Activated naive CD8-positive, alpha-beta T cell treated with anti-CD3 and anti-CD28 coated beads, Interleukin-2, amount 10 ng/mL, durations not matched to agents 7 days and 5 days (primary cell): Measurements from ENCODE around the gene PRKCB. TPM values are rescaled to one million over a fixed set of nuclear protein-coding genes. Genes with fewer than 3 reads are reported as not detected.

Experiments used
- ATAC-seq: fragments of 150-1000 bp; cut with Tn5 transposase; one replicate; pipeline ENCODE4 v1.10.0; 2021; ENCODE audit warnings: low read depth, moderate library complexity
- POLR2A ChIA-PET: fragments of 350-600 bp; sonication (Branson Sonifier 250); formaldehyde crosslinking; loops from one replicate; lab custom pipeline; 2021; ENCODE audit warnings: antibody characterized with exemption; lab: Charles Lee
- DNase-seq: peaks from one replicate; pipeline ENCODE4 v3.0.0; 2021
- H3K27ac Mint-ChIP-seq: one replicate; pipeline ENCODE4 v1.8.0; 2022; ENCODE audit warnings: mild to moderate bottlenecking, mixed read lengths
- H3K27me3 Mint-ChIP-seq: one replicate; pipeline ENCODE4 v1.8.0; 2022; ENCODE audit warnings: mild to moderate bottlenecking, moderate library complexity, mixed read lengths
- H3K36me3 Mint-ChIP-seq: one replicate; pipeline ENCODE4 v1.8.0; 2021; ENCODE audit warnings: mild to moderate bottlenecking, mixed read lengths
- H3K4me1 Mint-ChIP-seq: one replicate; pipeline ENCODE4 v1.8.0; 2021; ENCODE audit warnings: mixed read lengths
- H3K4me3 Mint-ChIP-seq: one replicate; pipeline ENCODE4 v1.8.0; 2022; ENCODE audit warnings: mild to moderate bottlenecking, moderate library complexity, mixed read lengths
- H3K9me3 Mint-ChIP-seq: one replicate; pipeline ENCODE4 v1.8.0; 2021; ENCODE audit warnings: mixed read lengths
- total RNA-seq, 2 experiments: library from RNA; stranded (reverse); gene quantifications; one replicate each; pipeline ENCODE4 v1.2.3, GENCODE V29; 2021

PRKCB gene
- total RNA-seq, 2 experiments from 2014 or later: 120 to 123 TPM

DNA sequence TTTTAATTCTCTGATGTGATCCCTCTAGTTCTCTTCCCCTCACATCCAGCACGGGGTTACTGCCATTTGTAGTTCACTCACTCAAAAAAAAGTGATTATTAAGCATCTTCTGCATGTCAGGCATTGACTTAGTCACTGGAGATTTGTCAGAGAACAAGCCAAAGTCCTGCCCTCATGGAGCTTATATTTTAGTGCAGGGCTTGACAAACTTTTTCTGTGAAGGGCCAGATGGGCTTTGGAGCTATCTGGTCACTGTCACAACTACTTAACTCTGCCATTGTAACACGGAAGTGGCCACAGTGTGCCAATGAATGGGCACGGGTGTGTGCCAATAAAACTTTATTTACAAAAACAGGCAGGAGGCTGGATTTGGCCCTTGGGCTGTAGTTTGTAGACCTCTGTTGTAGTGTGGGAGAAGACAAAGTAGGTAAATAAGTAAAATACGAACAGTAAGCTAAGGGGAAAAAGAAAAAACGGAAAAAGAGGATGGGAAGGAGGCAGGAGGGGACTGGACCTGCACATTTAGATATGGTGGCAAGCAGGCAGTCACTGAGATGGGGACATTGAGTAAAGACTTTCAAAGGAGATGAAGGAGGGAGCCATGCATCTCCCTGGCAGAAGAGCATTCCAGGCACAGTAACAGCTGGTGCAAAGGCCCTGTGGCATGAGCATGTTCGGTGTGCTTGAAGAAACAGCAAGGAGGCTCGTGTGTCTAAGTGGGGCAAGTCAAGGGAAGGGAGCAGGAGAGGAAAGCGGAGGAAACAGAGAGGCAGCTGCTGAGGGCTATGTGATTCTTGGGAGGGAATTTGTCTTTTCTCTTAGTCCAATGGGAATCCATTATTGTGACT lies 217.5 kb downstream of the PRKCB start:
- no peaks in the 10 kb centered on the region for H3K27me3 Mint-ChIP-seq
- H3K4me1 Mint-ChIP-seq: peaks cover 4% of the 10 kb centered on the region
- H3K27ac Mint-ChIP-seq: no peak overlapping the region
- no peaks in the 10 kb centered on the region for H3K9me3 Mint-ChIP-seq
- peaks cover 33% of the 10 kb centered on the region for H3K36me3 Mint-ChIP-seq
- ATAC-seq (no peak), DNase-seq (no peak)
- POLR2A ChIA-PET: no interaction called here
- no peak overlapping the region for H3K4me3 Mint-ChIP-seq

DNA sequence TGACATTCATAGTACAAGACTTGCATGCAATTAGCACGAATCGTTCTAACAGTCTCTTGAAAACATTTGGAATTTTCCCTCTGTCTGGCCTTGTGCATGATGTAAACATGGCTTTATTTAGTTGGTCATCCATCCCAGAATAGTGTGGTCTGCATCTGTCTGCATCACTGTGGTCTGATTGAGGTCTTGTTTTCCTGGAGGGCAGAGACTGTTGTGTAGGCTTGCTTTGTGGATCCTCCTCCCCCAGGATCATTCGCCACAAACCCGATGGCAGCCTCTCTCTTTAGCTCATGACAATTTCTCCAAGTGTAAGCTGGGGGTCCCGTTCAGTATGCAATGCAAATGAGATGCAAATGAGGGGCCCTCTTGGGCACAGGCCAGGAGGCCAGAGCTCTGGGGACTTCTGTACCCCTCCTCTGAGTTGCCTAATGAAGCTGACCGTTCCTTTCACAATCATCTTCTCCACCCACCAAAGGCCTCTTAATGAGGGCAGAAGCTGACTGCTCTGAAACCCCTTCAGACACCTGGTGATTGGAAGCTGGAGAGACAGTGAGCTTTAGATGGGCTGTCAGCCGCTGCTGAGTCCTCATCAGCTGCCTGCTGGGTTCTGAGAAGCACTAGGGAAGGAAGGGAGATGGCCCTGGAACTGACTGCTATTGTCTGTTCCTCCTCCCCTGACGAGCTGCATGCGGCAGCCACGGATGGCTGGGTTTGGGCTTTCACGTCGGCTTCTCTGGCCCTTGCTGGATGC lies 219.1 kb downstream of the PRKCB start:
- Mint-ChIP-seq H3K27me3 (no peaks in the 10 kb centered on the region), H3K4me1 (peaks cover 4% of the 10 kb centered on the region), H3K4me3 (no peak overlapping the region), H3K9me3 (no peaks in the 10 kb centered on the region), H3K36me3 (peaks cover 31% of the 10 kb centered on the region), H3K27ac (no peak overlapping the region)
- DNase-seq (no peak), ATAC-seq (no peak)
- POLR2A ChIA-PET: no interaction called here

DNA sequence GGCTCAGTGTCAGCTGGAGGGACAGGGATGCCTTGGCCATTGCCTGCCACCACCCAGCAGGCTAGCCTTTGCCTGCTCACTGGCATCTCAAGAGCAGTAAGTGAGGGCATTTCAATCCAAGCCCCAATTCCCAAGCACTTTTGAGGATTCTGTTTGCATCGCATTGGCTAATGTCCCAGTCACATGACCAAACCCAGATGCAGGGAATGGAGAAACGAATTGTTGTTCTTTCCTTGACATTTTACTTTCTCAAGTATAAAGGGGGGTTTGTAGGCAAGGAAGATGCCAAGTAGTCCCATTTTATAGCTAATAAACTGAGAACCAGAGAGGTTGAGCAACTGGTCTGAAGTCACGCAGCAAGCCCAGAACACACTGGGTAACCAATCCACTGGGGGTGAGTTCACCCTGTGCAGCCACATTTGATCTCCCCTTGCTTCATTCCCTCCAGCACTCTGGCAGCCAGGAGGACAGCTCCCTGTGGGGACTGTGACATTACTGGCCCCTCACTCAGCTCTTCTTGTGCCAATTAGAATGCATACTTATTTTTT lies 226.6 kb downstream of the PRKCB start:
- ATAC-seq: no peak
- Mint-ChIP-seq H3K27me3 (no peaks in the 10 kb centered on the region), H3K36me3 (peaks cover 23% of the 10 kb centered on the region), H3K9me3 (no peaks in the 10 kb centered on the region), H3K27ac (no peak overlapping the region), H3K4me1 (peaks cover 2% of the 10 kb centered on the region), H3K4me3 (no peak overlapping the region)
- DNase-seq: no peak
- POLR2A ChIA-PET: no interaction called here

DNA sequence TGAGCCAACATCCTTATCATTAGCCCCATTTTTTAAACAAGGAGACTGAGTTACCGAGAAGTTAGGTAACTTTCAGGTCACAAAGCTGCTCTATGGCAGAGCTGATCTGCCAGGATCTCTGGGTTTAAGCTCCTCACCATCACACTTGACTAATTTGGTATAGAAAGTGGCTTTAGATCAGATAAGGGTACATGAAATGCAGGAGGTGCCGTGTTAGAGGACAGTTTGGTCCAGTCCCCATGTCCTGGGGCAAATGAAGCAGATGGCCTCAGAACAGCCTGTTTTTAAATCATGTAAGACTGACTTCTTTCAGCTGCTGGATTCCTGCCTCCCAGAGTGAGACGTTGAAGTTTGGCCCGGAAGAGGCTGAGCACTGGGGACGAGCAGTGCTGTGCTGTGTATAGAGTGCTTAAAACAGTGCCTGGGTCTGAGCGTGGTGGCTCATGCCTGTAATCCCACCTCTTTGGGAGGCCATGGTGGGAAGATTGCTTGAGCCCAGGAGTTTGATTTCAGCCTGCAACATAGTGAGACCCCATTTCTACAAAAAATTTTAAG lies 233.3 kb downstream of the PRKCB start:
- H3K27me3 Mint-ChIP-seq: no peaks in the 10 kb centered on the region
- ATAC-seq: no peak
- no peak overlapping the region for H3K27ac Mint-ChIP-seq
- no peak for DNase-seq
- no peak overlapping the region for H3K4me3 Mint-ChIP-seq
- POLR2A ChIA-PET: no interaction called here
- no peaks in the 10 kb centered on the region for H3K36me3 Mint-ChIP-seq
- no peaks in the 10 kb centered on the region for H3K9me3 Mint-ChIP-seq
- H3K4me1 Mint-ChIP-seq: peaks cover 13% of the 10 kb centered on the region

DNA sequence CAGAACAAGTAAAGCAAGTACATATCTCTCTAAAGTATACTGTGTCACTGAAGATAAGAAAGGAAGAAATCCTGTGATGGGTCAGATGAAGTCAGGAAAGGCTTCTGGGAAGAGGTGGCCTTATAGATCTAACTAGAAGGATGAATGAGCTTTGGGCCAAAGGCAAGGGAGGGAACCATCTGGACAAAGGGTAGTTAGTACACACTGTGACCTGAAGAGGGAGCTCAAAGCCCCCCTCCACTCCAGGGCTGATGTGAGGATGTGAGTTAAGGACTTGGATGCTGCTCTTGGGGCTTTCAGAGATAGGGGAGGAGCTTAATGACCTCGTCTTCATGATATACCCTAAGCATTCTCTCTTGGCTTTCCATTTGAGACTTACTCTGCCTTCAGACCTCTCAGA lies 235.1 kb downstream of the PRKCB start:
- Mint-ChIP-seq H3K27me3 (no peaks in the 10 kb centered on the region), H3K9me3 (no peaks in the 10 kb centered on the region), H3K4me3 (no peak overlapping the region), H3K4me1 (peaks cover 15% of the 10 kb centered on the region), H3K27ac (no peak overlapping the region), H3K36me3 (no peaks in the 10 kb centered on the region)
- POLR2A ChIA-PET: no interaction called here
- peak; percentile 58 for ATAC-seq
- DNase-seq: no peak

DNA sequence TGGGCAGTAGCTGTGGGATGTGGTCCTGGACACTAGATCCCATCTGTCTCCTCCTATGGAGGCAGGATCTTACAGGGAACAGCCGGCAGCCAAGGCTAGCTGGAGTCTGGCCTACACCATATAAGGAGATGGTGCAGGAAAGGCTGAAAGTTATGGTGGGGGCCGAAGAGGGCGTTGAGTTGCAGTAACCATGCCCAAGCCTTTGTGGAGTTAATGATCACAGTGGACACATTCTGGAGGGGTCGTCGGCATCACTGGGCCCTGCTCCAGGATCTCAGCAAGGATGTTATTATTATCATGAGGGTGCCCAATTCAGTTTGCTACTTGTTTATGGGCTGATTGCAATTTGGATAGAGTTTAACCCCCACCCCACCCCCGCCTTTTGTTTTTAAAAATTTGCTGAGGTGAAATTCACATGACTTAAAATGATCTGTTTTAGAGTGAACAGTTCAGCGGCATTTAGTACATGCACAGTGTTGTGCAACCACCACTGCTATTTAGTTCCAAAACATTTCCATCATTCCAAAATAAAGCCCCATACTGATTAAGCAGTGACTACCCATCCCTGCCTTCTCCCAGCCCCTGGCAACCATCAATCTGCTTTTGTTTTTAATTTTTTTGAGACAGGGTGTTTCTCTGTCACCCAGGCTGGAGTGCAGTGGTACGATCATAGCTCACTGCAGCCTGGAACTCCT lies 236.0 kb downstream of the PRKCB start:
- Mint-ChIP-seq H3K27ac (peak overlapping the region; percentile 42), H3K36me3 (no peaks in the 10 kb centered on the region), H3K9me3 (no peaks in the 10 kb centered on the region), H3K27me3 (no peaks in the 10 kb centered on the region), H3K4me3 (no peak overlapping the region), H3K4me1 (peaks cover 22% of the 10 kb centered on the region)
- ATAC-seq: no peak
- POLR2A ChIA-PET: no interaction called here
- DNase-seq: no peak

DNA sequence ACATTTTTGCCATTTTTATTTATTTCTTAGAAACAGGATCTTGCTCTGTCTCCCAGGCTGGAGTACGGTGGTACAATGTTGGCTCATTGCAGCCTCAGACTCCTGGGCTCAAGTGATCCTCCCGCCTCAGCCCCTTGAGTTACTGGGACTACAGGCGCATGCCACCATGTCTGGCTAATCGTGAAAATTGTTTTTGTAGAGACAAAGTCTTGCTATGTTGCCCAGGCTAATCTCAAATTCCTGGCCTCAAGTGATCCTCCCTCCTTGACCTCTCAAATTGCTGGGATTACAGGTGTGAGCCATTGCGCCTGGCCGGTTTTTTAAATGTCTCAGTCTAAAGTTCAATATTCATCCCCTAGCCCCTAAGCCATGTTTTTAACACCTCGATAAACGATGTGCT lies 237.5 kb downstream of the PRKCB start:
- DNase-seq (no peak), ATAC-seq (no peak)
- POLR2A ChIA-PET: no interaction called here
- Mint-ChIP-seq H3K4me3 (no peak overlapping the region), H3K27me3 (no peaks in the 10 kb centered on the region), H3K4me1 (peaks cover 22% of the 10 kb centered on the region), H3K9me3 (no peaks in the 10 kb centered on the region), H3K36me3 (peaks cover 4% of the 10 kb centered on the region), H3K27ac (no peak overlapping the region)

DNA sequence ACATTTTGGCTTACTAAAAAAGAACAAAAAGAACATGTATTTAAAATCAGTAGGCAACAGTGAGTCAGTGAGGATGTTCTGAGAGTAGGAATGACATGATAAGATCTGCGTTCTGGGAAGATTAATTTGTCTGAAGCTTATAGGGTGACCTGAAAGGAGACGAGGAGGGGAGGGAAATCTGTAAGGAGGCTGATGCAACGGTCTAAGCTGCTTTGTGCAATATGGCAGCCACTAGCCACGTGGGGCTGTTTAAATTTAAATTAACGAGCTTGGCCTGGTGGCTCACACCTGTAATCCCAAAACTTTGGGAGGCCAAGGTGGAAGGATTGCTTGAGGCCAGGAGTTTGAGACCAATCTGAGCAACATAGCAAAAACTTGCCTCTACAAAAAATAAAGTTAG lies 238.8 kb downstream of the PRKCB start:
- H3K4me1 Mint-ChIP-seq: peaks cover 20% of the 10 kb centered on the region
- ATAC-seq: no peak
- POLR2A ChIA-PET: no interaction called here
- peaks cover 4% of the 10 kb centered on the region for H3K36me3 Mint-ChIP-seq
- H3K27ac Mint-ChIP-seq: no peak overlapping the region
- H3K27me3 Mint-ChIP-seq: no peaks in the 10 kb centered on the region
- no peak for DNase-seq
- H3K4me3 Mint-ChIP-seq: no peak overlapping the region
- no peaks in the 10 kb centered on the region for H3K9me3 Mint-ChIP-seq

DNA sequence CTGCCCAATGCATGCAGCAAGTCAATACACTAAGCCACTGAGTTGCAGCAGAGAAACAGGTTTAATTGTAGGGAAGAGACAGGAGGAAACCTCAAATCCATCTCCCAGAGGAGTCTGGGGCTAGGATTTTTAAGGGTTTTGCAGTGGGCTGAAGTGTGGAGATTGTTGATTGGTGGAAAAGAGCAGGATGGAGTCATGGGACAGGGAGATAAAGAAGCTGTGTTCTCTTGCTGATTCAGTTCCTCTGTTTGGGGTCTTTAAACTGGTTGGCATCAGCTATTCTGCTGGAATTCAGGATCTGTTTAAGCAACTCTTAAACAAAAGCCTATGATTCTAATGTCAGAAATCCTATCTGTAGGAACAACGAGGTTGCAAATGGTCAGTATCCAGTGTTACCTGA lies 239.5 kb downstream of the PRKCB start:
- no peak overlapping the region for H3K27ac Mint-ChIP-seq
- no peak for DNase-seq
- no peak overlapping the region for H3K4me3 Mint-ChIP-seq
- ATAC-seq: no peak
- POLR2A ChIA-PET: no interaction called here
- peaks cover 25% of the 10 kb centered on the region for H3K4me1 Mint-ChIP-seq
- no peaks in the 10 kb centered on the region for H3K9me3 Mint-ChIP-seq
- peaks cover 8% of the 10 kb centered on the region for H3K36me3 Mint-ChIP-seq
- H3K27me3 Mint-ChIP-seq: no peaks in the 10 kb centered on the region

DNA sequence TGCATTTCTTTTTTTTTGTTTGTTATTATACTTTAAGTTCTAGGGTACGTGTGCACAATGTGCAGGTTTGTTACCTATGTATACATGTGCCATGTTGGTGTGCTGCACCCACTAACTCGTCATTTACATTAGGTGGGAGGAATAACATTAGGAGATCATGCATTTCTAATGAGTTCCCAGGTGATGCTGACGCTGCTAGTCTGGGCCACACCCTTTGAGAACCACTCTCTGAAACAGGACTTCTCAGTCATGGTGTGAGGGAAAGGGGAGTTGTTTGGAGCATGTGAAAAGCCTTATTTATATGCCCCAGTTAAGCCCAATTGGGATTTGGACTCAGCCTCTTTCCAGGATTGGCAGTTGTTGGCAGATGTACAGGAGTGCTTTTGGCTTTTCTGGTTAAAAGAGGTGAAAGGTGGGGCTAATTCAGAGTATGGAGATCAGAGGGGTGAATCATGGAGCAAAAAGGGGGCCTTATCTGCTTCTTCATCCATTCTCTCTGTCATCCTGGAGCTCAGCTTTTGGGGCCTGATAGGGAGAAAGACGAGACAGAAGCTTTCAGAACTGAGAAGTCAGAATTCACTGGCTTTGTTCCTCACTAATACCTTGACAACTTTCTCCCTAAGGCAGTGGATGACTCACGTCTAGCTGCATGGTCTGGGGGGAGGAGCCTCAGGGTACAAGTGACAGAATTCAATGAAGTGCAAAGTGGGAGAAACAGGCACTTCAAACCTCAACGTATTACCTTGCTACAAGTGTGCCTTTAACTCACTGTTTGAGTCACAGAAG lies 240.3 kb downstream of the PRKCB start:
- Mint-ChIP-seq H3K4me1 (peaks cover 25% of the 10 kb centered on the region), H3K4me3 (no peak overlapping the region), H3K36me3 (peaks cover 11% of the 10 kb centered on the region), H3K27me3 (no peaks in the 10 kb centered on the region), H3K27ac (no peak overlapping the region), H3K9me3 (no peaks in the 10 kb centered on the region)
- no peak for DNase-seq
- no peak for ATAC-seq
- POLR2A ChIA-PET: no interaction called here

DNA sequence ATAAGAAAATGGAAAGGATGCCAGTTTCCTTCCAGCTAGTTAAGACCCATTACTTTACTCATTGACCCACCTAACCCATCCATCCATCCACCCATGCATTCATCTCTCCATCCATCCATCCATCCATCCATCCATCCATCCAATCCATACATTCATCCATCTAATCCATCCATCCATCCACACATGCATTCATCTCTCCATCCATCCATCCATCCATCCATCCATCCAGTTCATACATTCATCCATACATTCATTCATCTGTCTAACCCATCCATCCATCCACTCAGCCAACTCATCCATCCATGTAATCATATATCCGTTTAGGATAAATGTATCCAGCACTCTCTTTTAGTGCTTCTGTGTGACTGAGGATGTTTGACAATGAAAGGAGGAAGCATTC lies 241.5 kb downstream of the PRKCB start:
- Mint-ChIP-seq H3K27ac (no peak overlapping the region), H3K36me3 (peaks cover 11% of the 10 kb centered on the region)
- POLR2A ChIA-PET: no interaction called here

DNA sequence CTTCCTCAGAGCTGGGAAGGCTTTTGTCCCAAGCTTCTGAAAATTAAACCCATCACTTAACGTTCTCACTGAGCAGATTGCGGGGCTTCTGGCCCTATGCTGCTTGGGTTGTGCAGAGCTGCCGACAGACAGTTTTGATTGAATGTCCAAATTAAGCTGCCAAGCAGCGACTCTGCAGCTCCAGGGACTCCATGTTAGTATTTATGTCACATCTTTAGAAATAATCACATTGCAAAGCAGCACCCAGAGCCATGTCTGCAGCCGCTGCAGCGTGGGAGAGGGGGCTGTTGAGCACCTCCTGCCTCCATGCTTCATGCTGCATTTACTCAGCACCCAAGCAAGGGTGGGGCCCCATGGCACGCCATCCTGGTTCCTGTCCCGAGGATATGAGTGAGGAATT lies 242.2 kb downstream of the PRKCB start:
- no peaks in the 10 kb centered on the region for H3K9me3 Mint-ChIP-seq
- peaks cover 17% of the 10 kb centered on the region for H3K4me1 Mint-ChIP-seq
- H3K36me3 Mint-ChIP-seq: peaks cover 11% of the 10 kb centered on the region
- H3K4me3 Mint-ChIP-seq: no peak overlapping the region
- ATAC-seq (no peak), DNase-seq (no peak)
- no peaks in the 10 kb centered on the region for H3K27me3 Mint-ChIP-seq
- POLR2A ChIA-PET: no interaction called here
- H3K27ac Mint-ChIP-seq: no peak overlapping the region

More for the DNA sequence above, 241.5 kb downstream of the PRKCB start:
- no peaks in the 10 kb centered on the region for H3K27me3 Mint-ChIP-seq
- DNase-seq (no peak), ATAC-seq (no peak)
- H3K4me1 Mint-ChIP-seq: peaks cover 23% of the 10 kb centered on the region
- H3K9me3 Mint-ChIP-seq: no peaks in the 10 kb centered on the region
- no peak overlapping the region for H3K4me3 Mint-ChIP-seq
